ENCODE data around the gene FGD6. TPM values are rescaled to one million over a fixed set of nuclear protein-coding genes. Genes with fewer than 3 reads are reported as not detected.

Gene FGD6
- total RNA-seq, 3 donors from 2014 or later = 5.6 to 28.0 (median 13.1) TPM

GRCh38 chr12:95051241-95051640 is 166.0 kb downstream of the FGD6 start:
- Histone ChIP-seq H3K36me3 (peaks cover 14% of the 10 kb centered on the region), H3K4me3 (no peak overlapping the region), H3K4me1 (no peaks in the 10 kb centered on the region), H3K27me3 (no peaks in the 10 kb centered on the region), H3K9me3 (no peaks in the 10 kb centered on the region), H3K27ac (no peak overlapping the region)
- TF ChIP-seq POLR2A (IDR thresholded peaks at IDR 0.05) (no peak), CTCF (IDR thresholded peaks at IDR 0.05) (no peak), POLR2AphosphoS5 (IDR thresholded peaks at IDR 0.05) (no peak)
- intact Hi-C loops (cut with DNase I; ENCODE audit: low total_unique reads) = no loop called here
- no peak for DNase-seq (ENCODE audit: low spot score in 2 of 2)

- Histone ChIP-seq H3K4me3 (no peak overlapping the region), H3K36me3 (no peaks in the 10 kb centered on the region), H3K9me3 (no peaks in the 10 kb centered on the region), H3K27me3 (no peaks in the 10 kb centered on the region), H3K27ac (no peak overlapping the region), H3K4me1 (no peaks in the 10 kb centered on the region)
- TF ChIP-seq CTCF (IDR thresholded peaks at IDR 0.05) (no peak), POLR2AphosphoS5 (IDR thresholded peaks at IDR 0.05) (no peak), POLR2A (IDR thresholded peaks at IDR 0.05) (no peak)
- no peak for DNase-seq (ENCODE audit: low spot score in 2 of 2)
- intact Hi-C loops (cut with DNase I; ENCODE audit: low total_unique reads) = no loop called here
Measured at GRCh38 chr12:95037906-95038305, 179.4 kb downstream of the FGD6 start.

GRCh38 chr12:95034750-95035149 is 182.5 kb downstream of the FGD6 start:
- Histone ChIP-seq H3K4me1 (no peaks in the 10 kb centered on the region), H3K9me3 (no peaks in the 10 kb centered on the region), H3K27me3 (no peaks in the 10 kb centered on the region), H3K4me3 (no peak overlapping the region), H3K36me3 (no peaks in the 10 kb centered on the region), H3K27ac (no peak overlapping the region)
- TF ChIP-seq CTCF (IDR thresholded peaks at IDR 0.05) (no peak), POLR2A (IDR thresholded peaks at IDR 0.05) (no peak), POLR2AphosphoS5 (IDR thresholded peaks at IDR 0.05) (no peak)
- no peak for DNase-seq (ENCODE audit: low spot score in 2 of 2)
- intact Hi-C loops (cut with DNase I; ENCODE audit: low total_unique reads) = no loop called here

Other genes starting within 250 kb of the FGD6 start
- 100 to 1,000 TPM in 1 of 3 donors, 10 to 100 TPM in 2; 72.4 to 104 (median 75.1) TPM for gene NDUFA12, start 213.8 kb downstream of the FGD6 start, total RNA-seq
- 10 to 100 TPM; 46.7 to 50.5 (median 47.7) TPM for gene NR2C1, start 143.8 kb downstream of the FGD6 start, total RNA-seq
- gene VEZT, start 340 bp upstream of the FGD6 start, total RNA-seq = 100 to 1,000 TPM in 1 of 3 donors, 10 to 100 TPM in 2; 72.8 to 126 (median 73.8) TPM

All from breast epithelium (tissue), 4 donors.